Transverse colon (tissue), 4 donors: ENCODE measurements around the gene GARIN3.

ENCODE experiments used
- POLR2A ChIP-seq: fragments of 450-650 bp; IDR thresholded peaks from one replicate; pipeline ENCODE4 v1.6.1; 2016; ENCODE audit warnings: antibody characterized with exemption, mild to moderate bottlenecking, moderate library complexity
- POLR2AphosphoS5 ChIP-seq, 3 donors: sonication (generic); formaldehyde crosslinking; IDR thresholded peaks; one replicate each; pipeline ENCODE4 v1.6.1; 2016; ENCODE audit warnings: antibody characterized with exemption in 3 of 3
- TF ChIP-seq, protein P1 (sequence below), 5 experiments: fragments of 200-600 bp in 3 of 5; fragments of 450-650 bp in 2 of 5; sonication (generic) in 3 of 5; IDR thresholded peaks; 1 replicate in 2 of 5; 2 replicates in 3 of 5; pipeline ENCODE4 v1.5.1; 2016 to 2017; ENCODE audit warnings: antibody characterized with exemption in 5 of 5, inconsistent platforms in 3 of 5, mild to moderate bottlenecking in 2 of 5, moderate library complexity in 1 of 5

DNA sequence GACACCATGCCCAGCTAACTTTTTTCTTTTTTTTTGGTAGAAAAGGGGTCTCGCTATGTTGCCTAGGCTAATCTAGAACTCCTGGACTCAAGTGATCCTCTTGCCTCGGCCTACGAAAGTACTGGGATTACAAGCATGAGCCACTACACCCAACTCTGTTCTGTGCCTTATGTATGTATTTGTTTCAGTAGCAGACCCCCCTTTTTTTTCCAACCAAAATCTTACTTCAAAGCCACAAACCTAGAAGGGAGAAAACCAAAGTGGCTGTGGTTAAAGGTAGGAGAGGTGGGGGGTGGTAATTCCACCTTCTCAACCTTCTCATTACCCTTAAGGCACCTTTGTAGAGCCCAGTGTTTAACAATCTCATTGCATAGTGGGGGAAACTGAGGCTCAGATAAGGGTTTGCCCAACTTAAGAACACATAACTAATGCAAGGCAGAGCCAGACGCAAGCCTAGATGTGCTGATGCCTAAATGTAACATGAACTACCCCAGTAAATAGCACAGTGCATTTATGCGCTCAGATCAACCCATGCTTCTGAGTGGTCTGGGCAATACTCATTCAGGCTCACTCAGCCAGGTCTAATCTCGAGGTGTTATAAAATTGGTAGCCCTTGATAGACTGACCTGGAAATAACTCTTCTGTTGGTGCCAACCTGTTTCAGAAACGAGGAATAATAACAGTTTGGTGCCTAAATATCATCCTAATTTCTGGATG, 47.6 kb upstream of the GARIN3 start:
- TF ChIP-seq, protein P1, sequence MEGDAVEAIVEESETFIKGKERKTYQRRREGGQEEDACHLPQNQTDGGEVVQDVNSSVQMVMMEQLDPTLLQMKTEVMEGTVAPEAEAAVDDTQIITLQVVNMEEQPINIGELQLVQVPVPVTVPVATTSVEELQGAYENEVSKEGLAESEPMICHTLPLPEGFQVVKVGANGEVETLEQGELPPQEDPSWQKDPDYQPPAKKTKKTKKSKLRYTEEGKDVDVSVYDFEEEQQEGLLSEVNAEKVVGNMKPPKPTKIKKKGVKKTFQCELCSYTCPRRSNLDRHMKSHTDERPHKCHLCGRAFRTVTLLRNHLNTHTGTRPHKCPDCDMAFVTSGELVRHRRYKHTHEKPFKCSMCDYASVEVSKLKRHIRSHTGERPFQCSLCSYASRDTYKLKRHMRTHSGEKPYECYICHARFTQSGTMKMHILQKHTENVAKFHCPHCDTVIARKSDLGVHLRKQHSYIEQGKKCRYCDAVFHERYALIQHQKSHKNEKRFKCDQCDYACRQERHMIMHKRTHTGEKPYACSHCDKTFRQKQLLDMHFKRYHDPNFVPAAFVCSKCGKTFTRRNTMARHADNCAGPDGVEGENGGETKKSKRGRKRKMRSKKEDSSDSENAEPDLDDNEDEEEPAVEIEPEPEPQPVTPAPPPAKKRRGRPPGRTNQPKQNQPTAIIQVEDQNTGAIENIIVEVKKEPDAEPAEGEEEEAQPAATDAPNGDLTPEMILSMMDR (IDR thresholded peaks at IDR 0.05): no peak
- TF ChIP-seq POLR2AphosphoS5 (IDR thresholded peaks at IDR 0.05) (no peak), POLR2A (no peak)
